GM21723 (cell line): ENCODE results near the gene MAG.

Experiments used
- ATAC-seq: cut with Tn5 transposase; IDR thresholded peaks from one replicate; pipeline ENCODE4 v1.9.1; 2021; ENCODE audit warnings: mild to moderate bottlenecking, moderate library complexity; ENCODE audit not compliant: unreplicated experiment

The MAG gene

GRCh38 chr19:35314031-35314430, 22.1 kb downstream of the MAG start:
- ATAC-seq = no peak

- ATAC-seq = no peak
Observed at GRCh38 chr19:35314858-35315470, 23.0 kb downstream of the MAG start.

DNA sequence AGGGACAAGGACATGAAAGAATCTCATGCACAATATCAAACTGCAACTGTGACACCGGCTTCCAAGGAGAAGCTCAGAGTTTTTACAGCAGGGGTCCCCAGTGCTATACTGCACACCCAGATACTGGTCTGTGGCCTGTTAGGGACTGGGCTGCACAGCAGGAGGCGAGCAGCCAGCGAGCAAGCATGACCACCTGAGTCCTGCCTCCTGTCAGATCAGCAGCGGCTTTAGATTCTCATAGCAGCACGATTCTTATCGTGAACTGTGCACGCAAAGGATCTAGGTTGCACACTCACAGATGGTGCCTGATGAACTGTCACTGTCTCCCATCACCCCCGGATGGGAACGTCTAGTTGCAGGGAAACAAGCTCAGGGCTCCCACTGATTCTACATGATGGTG, 23.9 kb downstream of the MAG start:
- ATAC-seq = no peak

- ATAC-seq = no peak
Observed at GRCh38 chr19:35316560-35316959, 24.6 kb downstream of the MAG start.

DNA sequence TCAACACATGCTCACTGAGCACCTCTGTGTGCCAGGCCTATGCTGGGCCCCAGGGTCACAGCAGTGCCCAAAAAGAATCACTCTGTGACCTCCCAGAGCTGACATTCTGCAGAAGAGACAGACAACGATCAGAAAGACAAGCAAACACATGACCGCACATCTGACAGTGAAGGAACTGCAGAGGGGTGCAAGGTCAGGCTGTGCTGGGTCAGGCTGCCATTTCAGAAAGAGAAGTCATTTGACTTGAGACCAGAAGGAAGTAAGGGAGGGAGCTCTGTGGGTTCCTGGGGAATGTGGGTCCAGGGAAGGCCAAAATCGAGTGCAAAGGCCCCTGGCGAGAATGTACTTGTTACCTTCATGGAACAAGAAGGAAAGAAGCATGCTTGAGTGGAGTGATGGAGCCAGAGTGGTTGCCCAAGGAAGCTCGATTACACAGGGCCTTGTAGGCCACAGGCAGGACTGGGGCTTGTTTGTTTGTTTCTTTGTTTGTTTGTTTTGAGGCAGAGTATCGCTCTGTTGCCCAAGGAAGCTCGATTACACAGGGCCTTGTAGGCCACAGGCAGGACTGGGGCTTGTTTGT, 25.6 kb downstream of the MAG start:
- no peak for ATAC-seq

- no peak for ATAC-seq
Observed at GRCh38 chr19:35318679-35319448, 26.9 kb downstream of the MAG start.

GRCh38 chr19:35320065-35320713, 28.2 kb downstream of the MAG start:
- ATAC-seq = no peak

DNA sequence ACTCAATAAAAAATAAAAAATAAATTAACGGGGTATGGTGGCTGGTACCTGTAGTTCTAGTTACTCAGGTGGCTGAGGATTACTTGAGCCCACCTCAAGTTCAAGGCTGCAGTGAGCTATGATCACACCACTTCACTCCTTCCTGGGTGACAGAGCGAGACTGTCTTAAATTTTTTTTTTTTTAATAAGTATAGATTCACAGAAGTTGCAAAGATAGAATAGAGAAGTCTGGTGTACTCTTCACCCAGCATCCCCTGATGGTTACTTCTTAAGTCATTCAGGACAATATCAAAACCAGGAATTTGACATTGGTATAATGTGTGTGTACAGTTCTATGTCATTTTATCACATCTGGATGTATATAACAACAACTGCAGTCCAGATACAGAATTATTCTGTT, 29.3 kb downstream of the MAG start:
- ATAC-seq = no peak

DNA sequence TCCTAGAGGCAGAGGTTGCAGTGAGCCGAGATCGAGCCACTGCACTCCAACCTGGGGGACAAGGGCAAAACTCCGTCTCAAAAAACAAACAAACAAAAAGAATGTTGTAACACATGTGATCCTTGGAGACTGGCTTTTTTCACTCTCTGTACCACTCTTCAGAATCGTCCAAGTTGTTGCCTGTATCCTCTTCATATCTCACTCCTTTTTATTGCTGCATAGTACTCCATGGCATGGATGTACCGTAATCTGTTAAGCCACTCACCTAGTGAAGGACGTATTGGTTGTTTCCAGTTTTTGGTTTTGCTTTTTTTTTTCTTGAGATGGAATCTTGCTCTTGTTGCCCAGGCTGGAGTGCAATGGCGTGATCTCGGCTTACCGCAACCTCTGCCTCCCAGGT, 30.1 kb downstream of the MAG start:
- ATAC-seq = no peak

GRCh38 chr19:35327642-35328041, 35.7 kb downstream of the MAG start:
- ATAC-seq = no peak

- ATAC-seq = peak; percentile 41
Observed at GRCh38 chr19:35328851-35329285, 36.9 kb downstream of the MAG start, which contains the start of gene CD22. Gene CD22 (plus strand): TSS chr19:35329187. CDS start chr19:35332041, 2,854 bp downstream.

- ATAC-seq = peak; percentile 7
Observed at GRCh38 chr19:35329323-35329722, 37.4 kb downstream of the MAG start.

- no peak for ATAC-seq
Observed at GRCh38 chr19:35330475-35330874, 38.5 kb downstream of the MAG start.

GRCh38 chr19:35331551-35332214, 39.7 kb downstream of the MAG start:
- ATAC-seq = no peak

DNA sequence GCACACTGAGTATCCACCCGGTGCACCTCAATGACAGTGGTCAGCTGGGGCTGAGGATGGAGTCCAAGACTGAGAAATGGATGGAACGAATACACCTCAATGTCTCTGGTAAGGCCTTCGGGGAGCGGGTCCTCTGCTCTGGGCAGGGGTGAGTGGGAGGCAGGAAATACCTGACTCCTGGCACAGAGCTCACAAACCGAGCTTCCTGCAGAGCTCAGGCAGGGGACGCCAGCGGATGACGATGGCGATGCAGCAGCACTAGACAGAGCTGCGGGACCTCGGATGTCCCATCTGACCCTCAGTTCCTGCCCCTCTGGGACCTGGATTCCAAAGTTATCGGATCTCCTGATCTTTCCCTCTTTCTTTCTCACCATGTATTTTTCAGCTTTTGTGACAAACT, 40.9 kb downstream of the MAG start:
- ATAC-seq = no peak

DNA sequence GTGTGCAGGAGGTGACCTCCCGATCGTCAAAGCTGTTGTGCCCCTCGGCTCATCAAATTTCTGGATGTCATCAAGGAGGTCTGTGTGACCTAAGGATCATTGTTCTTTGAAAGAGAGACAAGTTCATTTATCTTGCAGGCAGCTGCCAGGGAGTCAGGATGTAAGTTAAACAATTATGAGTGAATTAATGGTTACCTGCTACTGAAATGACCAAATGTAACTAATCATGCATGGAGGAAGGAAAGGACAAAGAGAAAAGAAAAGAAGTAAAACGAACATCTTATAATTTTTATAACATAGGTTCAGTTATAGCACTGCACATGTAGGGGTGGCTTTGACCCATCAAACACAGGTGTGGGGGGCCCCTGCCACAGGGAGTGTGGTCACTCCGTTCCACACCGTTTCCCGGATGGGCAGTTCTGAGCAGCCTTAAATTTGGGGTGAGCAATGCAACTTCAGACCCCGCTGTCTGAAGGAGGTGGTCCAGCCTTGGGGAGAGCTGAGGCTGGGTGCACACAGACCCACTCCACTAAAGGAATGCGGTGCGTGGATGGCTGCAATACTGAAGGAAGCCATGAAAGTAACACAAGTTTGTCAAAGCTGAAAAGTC, 42.3 kb downstream of the MAG start:
- no peak for ATAC-seq

GRCh38 chr19:35336166-35336955, 44.4 kb downstream of the MAG start:
- ATAC-seq = no peak

- ATAC-seq = no peak
Observed at GRCh38 chr19:35337097-35337983, 45.4 kb downstream of the MAG start.

DNA sequence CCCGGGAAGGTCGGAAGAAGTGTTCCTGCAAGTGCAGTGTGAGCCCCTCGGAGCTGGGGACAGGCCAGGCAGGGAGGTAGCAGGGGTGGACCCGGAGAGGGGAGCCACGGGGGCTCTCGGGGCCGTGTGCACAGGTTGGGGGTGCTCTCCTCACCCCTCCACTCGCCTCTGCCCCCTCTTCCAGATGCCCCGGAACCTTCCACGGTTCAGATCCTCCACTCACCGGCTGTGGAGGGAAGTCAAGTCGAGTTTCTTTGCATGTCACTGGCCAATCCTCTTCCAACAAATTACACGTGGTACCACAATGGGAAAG, 46.0 kb downstream of the MAG start:
- no peak for ATAC-seq
